ENCODE results near the gene CDK14.

DNA sequence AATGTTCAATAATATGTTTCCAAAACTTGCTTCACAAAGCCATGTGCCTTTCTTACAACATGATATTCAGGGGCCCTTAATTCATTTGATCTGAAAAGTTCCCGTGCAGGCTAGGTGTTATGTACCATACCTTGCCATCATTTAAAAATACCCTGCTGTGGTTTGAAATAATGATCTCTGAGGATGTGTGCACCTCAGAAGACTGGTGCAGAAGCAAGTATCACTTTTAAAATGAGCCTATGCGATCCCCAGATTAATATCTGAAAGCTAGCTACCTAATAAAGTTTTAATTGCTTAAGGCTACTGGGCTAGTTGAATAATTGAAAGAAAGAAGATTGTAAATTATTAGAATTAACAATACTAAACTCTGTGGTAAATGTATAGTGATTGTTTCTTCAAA is 262.4 kb downstream of the CDK14 start:
- no peak for TF ChIP-seq POLR2A (IDR thresholded peaks at IDR 0.05)
- TF ChIP-seq EP300 (IDR thresholded peaks at IDR 0.05): no peak
- no peak for TF ChIP-seq CTCF (IDR thresholded peaks at IDR 0.05)

Measured in upper lobe of left lung (tissue), 4 donors.